GM19372 (cell line): ENCODE measurements around the gene LNX1.

Experiments
- ATAC-seq: cut with Tn5 transposase; IDR thresholded peaks from one replicate; pipeline ENCODE4 v1.9.1; 2021; ENCODE audit warnings: mild to moderate bottlenecking, low read depth, moderate library complexity; ENCODE audit not compliant: unreplicated experiment

LNX1 gene

GRCh38 chr4:53541577-53542206, 49.6 kb downstream of the LNX1 start:
- ATAC-seq, result no peak

- ATAC-seq, result no peak
These were observed 52.5 kb downstream of the LNX1 start for GRCh38 chr4:53538756-53539155.

- ATAC-seq, result no peak
These were observed 53.7 kb downstream of the LNX1 start for GRCh38 chr4:53537606-53538005.

GRCh38 chr4:53536328-53536727, 55.0 kb downstream of the LNX1 start:
- ATAC-seq, result no peak

GRCh38 chr4:53535567-53535966, 55.7 kb downstream of the LNX1 start:
- no peak for ATAC-seq

- no peak for ATAC-seq
These were observed 56.6 kb downstream of the LNX1 start for GRCh38 chr4:53534684-53535083.

- no peak for ATAC-seq
These were observed 58.8 kb downstream of the LNX1 start for GRCh38 chr4:53532521-53532920.

- ATAC-seq, result no peak
These were observed 59.6 kb downstream of the LNX1 start for GRCh38 chr4:53531585-53532224.

- ATAC-seq, result no peak
These were observed 62.3 kb downstream of the LNX1 start for GRCh38 chr4:53529025-53529424.

- ATAC-seq, result no peak
These were observed 63.4 kb downstream of the LNX1 start for GRCh38 chr4:53527930-53528329.

- ATAC-seq, result no peak
These were observed 64.0 kb downstream of the LNX1 start for GRCh38 chr4:53527326-53527725.

GRCh38 chr4:53522334-53522733, 69.0 kb downstream of the LNX1 start:
- no peak for ATAC-seq

- ATAC-seq, result no peak
These were observed 71.2 kb downstream of the LNX1 start for GRCh38 chr4:53520116-53520515.

- no peak for ATAC-seq
These were observed 72.5 kb downstream of the LNX1 start for GRCh38 chr4:53518807-53519206.

- no peak for ATAC-seq
These were observed 76.2 kb downstream of the LNX1 start for GRCh38 chr4:53515076-53515475.

- no peak for ATAC-seq
These were observed 76.8 kb downstream of the LNX1 start for GRCh38 chr4:53514509-53514908.

- ATAC-seq, result no peak
These were observed 78.7 kb downstream of the LNX1 start for GRCh38 chr4:53512608-53513007.

- no peak for ATAC-seq
These were observed 80.3 kb downstream of the LNX1 start for GRCh38 chr4:53511014-53511413.

GRCh38 chr4:53510321-53510720, 81.0 kb downstream of the LNX1 start:
- ATAC-seq, result no peak

GRCh38 chr4:53508446-53508845, 82.8 kb downstream of the LNX1 start:
- no peak for ATAC-seq

GRCh38 chr4:53507671-53508286, 83.5 kb downstream of the LNX1 start:
- ATAC-seq, result no peak

- ATAC-seq, result no peak
These were observed 84.2 kb downstream of the LNX1 start for GRCh38 chr4:53507058-53507457.
